Fibroblast of skin of right biceps (primary cell): Measurements from ENCODE around the gene CLDN34.

Experiments
- DNase-seq: peaks from one replicate; pipeline ENCODE4 v3.0.0-alpha.2; 2013

The CLDN34 gene

DNA sequence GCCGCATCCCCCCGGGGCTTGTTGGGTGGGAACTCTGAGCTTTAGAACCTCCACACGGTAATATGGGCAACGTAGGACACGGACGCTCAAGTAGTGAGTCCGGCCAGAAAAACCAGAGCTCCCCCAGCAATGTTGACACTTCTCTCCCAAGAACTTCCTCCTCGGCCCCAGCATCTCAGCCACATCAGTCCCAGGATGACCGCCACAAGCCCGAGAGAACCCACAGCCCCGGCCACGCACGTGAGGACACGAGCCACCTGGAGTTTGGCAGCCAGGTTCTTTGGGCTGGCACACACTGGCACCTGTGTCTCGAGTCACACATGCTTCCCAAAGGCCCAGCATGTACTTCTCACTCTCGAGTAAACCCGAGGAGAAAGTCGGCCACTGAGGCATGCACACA lies 16.3 kb downstream of the CLDN34 start:
- no peak for DNase-seq

DNA sequence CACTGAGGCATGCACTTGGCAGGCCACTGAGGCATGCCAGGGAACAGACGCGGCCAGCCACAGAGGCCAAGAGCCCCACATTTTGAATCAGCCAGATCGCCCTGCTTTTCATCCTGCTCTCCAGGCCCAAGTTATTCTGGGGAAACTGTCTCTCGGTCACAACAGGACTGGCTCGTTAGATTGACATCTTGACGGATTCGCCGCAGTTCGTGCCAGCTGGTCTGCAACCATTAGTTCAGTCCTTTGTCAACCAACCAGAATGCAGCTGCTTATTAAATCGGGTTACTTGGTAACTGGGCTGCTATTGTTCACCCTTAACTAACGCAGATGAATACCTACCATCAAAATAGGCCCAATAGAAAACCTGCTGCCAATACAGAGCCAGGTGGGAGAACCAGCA lies 16.7 kb downstream of the CLDN34 start:
- no peak for DNase-seq

DNA sequence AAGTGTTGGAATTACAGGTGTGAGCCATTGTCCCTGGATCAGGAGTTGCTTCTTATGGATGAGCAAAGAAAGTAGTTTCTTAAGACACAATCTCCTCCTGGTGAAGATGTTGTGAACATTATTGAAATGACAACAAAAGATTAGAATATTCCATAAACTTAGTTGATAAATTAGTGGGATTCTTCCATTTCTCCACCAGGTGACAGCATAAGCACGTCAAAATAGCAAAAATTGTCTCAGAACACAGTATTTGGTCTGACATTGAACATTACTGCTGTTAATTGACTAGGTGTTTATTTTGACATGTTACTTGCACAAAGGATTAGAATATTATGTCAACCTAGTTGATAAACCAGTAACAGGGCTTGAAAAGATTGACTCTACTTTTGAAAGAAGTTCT lies 21.6 kb downstream of the CLDN34 start:
- no peak for DNase-seq

DNA sequence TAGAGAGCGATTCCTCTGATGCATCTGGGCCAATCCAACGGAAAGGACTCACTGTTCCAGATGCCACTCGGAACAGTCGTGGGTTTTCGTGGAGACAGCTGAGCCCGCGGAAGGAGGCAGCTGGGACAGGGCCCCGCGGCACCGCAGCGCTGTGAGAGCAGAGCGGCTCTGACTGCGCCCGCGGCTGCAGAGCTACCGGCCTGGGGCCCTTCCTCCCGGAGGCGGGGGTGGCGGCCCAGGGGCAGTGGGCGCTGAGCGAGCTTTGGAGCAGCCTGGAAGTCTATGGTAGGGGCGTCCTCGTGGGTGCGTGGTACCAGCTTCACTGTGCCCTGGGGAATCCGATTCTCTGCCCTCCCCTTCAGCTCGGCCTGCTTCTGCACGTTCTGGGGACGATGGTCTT lies 24.9 kb downstream of the CLDN34 start:
- DNase-seq = no peak

DNA sequence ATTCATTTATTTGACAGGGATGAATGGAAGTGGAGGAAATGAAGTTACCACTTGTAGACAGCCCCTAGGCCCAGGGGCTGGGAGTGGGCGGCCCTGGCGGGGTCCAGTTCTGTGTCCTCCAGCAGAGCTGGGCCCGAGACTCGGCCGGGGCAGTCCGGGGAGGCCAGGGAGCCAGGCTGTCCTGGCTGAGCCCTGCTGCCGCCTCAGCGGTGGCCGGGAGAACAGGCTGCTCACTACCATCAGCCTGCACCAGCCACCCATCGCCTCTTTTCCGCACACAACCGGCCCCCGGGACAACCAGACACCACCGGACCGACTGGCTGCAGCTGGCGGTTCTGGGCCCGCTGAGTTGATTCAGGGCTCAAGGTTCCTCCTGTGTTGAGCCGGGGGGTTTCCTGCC lies 25.6 kb downstream of the CLDN34 start:
- DNase-seq = no peak

DNA sequence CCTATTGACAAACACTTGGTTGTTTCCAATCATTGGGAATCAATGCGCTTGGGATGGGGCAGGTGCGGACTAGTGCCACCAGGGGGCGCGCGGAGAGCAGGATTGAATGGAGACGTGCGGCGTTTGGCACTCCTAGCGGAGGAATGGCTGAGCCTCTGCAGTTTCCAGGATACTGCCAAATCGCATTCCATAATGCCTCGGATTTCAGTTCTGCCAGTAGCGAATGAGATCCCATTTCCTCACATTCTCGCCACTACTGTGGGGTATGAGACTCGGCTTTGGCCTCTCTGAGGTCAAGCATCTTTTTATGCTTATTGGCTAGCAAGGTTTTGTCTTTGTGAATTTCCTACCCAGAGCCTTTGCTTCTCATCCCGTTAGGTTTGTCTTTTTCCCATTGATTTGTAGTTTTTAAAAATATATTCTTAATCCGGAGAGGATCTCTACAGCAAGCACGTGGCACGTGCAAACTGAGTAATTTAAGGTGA lies 28.7 kb downstream of the CLDN34 start:
- DNase-seq = peak; percentile 74

DNA sequence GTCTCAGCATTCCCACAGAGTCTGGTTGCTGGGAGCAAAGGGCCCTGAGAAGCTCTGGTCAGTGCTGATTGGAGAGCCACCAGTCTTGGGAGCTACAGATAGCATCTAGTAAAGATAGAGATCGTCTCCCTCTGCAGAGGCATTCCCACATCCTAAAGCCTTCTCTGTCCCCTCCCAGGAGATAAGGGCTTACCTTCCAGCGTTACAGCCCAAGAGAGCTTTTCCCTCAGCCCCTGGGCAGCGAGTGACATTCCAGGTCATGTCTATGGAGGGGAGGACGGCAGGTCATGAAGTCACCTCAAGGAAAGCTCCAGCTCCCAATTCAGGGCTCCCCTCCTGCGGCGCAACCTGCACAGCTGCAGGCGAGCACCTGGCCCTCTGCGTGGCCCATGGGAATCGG lies 29.9 kb downstream of the CLDN34 start:
- DNase-seq = no peak

DNA sequence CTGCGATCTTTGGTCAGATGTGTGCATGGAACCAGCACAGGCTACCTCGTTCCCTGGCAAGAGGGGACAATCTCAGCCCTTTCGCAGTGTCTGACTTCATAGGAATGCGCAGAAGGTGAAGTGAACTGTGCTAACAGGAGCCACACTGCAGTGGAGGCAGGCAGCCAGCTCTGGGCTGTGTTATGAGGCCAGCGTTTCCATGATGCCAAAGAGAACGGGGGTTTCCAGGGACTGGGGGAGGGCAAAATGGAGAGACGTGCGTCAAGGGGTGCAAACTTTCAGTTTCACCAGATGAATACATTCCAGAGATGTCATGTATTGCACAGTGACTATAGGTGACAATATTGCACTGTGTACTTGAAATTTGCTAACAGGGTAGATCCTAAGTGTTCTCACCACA lies 30.4 kb downstream of the CLDN34 start:
- DNase-seq = no peak

DNA sequence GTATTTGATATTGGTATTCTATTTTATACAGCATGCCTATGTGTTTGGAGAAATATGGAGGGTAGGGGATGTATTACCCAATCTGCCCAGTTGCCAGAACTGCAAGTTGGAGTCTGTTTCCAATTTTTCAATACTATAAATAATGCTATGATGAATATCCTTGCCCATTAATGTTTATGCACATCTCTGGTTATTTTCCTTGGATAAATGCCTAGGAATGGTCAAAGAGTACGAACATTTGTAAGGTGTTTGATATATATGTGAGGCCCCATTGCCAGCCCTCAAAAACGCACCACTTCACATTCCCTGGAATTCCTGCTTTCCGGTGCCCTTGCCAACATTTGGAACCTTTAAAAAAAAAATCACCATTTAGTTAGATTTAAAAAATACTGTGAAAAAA lies 34.3 kb downstream of the CLDN34 start:
- peak; percentile 49 for DNase-seq

DNA sequence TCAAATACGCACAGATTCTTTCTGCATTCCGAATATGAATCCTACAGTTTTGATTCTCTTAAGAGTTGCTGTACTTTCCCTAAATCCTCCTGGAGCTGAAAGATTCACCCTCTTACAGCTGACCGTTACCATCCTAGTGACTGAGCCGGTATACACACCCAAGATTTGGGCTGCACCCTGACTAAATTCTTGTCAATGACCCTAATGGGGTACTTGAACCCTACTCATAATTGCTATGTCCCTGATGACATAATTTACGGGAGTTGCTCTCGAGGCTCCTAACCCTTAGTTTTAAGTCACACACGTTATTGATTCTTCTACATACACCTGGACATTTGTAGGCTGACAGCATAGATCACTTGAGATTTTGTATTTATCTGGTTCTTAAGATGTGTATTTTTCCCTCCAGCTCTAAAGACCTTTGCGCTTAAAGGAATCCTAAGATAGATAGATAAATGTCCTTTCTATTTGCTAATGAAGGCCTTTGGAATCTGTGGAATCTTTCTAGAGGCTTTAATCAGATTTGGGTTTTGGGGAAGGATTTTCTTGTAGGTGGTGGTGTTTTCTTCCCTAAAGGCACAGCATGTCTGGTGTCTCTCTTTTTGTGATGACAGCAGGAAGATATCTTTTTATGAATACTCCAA lies 37.8 kb downstream of the CLDN34 start:
- no peak for DNase-seq

DNA sequence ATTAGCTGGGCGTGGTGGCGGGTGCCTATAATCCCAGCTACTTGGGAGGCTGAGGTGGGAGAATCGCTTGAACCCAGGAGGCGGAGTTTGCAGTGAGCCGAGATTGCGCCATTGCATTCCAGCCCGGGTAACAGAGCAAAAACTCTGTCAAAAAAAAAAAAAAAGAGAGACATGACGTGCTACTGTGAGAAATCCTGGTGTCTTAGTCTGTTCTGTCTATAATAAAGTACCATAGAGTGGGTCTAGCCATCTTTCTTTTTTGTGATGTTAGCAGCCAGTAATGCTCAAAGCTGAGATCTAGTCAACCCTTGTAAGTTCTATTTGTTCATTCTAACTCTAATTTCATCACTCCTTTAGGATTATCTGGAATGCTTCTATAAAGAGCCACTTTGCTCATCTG lies 38.9 kb downstream of the CLDN34 start:
- no peak for DNase-seq

DNA sequence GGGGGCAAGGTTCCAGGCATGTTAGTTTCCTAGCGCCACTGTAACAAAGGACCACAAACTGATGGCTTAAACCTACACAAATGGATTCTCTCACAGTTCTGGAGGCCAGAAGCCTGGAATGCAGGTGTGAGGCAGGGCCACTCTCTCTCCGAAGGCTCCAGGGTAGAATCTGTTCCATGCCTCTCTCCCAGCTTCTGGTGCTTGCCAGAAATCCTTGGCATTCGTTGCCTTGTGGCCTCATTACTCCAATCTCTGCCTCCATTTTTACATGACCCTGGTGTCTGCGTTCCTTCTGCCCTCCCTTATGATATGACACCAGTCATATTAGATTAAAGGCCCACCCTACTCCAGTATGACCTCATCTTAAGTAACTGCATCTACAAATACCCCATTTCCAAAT lies 39.6 kb downstream of the CLDN34 start:
- no peak for DNase-seq

DNA sequence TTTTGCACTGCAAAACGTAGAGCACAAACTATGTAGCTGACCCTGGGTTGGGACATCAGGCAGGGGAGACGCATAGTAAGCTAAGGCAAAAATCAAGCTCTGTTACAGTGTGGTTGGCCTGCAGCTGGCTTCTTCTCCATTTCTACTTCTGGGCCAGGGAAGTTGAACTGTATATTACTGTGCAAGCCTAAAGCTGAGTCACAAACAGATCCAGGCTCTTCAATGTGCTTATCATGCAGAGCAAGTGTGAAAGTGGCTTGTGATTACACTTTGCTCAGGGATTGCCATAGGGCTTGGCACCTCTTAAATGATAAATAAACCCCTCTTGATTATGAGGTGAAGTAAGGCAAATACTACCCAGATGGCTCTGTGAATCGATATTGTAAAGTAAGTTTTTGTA lies 40.5 kb downstream of the CLDN34 start:
- no peak for DNase-seq

DNA sequence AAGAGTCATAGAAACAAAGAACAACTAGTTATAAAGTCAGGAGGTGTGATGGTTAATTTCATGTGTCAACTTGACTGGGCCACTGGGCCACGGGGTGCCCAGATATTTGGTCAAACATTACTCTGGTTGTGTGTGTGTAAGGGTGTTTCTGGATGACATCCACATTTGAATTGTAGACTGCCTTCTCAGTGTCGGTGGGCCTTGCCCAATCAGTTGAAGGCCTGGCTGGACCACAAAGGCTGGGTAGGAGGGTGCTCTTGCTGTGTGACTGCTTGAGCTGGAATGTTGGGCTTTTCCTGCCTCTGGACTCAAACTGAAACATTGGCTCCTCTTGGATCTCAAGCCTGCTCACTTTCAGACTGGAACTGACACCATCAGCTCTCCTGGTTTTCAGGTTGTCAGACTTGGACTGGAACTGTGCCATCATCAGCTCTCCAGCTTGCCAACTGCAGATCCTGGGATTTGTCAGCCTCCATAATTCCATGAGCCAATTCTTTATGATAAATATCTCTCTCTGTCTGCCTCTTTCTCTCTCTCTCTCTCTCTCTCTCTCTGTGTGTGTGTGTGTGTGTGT lies 41.4 kb downstream of the CLDN34 start:
- peak; percentile 63 for DNase-seq

DNA sequence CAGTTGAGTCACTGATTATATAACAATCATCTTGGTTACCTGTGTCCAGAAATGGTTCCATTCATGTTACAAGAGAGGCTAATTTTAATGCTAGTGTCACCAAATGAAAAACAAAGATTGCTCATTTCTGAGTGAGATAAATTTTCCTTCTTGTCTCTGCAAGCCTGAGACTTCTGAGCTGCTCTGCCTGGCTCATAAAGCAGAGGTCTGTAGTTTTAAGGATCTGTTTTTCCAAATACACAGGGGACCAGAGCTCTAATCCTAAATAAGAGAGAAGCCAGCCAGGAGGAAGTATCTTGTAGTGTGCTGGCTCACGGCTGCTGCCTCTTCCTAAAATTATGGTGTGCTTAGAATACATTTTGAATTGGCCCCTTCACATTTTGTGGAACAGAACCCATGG lies 42.6 kb downstream of the CLDN34 start:
- no peak for DNase-seq

DNA sequence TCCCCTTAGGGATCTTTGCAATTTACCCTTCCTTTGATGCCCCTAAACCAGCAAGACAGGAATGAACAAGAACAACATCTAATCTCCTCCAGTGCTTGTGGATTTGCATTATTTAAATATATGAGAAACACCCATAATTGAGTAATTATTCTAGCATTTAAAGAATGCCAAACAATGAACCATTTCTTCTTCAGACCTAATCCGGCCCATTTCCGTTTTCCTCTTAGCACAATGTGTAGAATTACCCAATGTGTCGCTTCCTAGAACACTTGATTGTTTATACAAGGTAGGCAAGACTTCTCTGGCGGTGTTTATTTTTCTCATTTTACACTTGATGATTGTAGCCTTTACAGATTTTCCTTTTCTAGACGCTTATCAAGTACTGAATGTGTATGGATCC lies 43.5 kb downstream of the CLDN34 start:
- DNase-seq = peak; percentile 62

DNA sequence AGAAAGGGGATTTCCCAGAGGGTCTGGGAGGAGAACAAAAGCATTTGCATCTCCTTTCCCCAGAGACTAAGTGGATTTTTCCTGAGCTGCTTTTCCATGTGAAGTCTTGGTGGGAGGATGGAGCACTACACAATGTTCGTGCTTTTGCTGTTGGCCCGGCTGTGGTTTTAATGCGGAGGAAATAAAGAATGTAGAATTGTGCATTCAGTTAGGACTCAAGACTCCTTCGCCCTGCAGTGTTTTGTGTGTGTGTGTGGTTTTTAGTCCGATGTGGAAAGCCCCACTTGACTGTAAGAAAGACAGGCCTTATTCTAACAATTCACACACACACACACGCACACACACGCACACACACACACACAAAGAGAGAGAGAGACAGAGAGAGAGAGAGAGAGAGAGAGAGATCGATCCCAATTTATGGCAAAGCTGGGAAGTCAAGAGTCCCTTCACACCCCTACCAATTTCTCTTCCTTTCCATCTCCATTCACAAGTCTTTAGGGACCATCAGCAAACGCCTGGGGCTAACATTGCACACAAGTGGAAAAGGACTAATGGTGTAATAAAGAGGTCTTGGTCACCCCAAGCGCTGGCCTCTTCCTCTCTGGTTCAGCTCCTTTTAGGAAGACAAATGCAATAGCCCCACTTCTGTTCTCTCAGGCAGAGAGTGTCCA lies 44.2 kb downstream of the CLDN34 start:
- peak; percentile 50 for DNase-seq

DNA sequence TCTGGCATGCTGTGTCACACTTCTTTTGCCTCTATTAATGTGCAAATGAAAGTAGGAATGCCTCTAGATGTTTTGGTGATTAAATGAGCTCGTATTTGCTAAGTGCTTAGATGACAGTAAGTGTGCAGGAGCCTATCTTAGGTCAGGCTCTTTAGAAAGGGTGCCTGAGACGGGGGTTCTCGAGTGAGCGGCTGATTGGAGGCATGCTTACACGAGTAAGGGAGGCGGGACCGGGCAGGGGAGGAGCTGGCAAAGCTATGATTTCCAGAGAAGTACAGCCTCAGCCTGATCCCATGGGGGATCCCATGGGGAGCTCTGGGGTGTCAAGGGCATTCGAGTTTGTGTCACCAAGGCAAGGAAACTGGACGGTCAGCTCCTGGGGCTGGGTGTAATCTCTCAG lies 44.8 kb downstream of the CLDN34 start:
- DNase-seq = no peak

DNA sequence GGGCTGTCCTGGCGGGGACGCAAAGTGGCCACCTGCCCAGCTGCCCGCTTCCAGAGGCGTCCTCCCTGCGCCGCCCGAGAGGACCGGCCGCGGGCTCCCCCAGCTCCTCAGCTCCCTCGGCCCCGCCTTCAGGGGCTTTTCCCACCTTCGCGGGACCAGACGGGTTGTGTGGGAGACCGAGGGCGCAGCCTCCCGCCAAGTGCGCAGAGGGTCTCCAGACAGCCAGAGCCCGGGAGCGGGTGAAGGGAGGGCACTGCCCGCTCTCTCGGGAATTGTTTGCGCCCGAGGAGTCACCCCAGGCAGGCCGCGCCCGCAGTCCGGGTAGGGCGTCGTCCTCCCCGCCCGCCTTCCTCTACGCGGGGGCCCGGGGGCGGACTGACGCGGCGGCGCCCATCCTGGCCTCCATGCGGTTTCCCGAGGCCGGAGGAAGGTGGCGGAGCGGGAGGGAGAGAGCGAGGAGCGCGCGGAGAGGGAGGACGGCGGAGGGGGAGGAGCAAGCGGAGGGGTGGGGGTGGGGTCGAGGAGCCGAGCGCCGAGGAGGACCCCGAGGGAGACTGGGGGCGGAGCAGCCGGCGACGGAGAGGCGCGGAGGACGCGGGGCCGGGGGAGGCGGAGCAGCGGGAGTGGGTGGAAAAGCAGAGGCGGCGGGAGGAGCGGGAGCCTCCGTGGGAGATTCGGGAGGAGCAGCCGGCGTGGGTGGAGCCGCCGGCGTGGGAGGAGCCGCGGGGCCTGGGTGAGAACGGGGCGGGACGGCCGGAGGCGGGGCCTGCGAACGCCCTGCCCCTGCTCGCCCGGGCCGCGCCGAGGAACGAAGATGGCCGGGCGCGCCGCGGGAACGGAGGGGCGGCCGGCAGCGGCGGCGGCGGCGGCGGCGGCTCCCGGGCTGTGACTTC lies 47.5 kb downstream of the CLDN34 start:
- peak; percentile 91 for DNase-seq

DNA sequence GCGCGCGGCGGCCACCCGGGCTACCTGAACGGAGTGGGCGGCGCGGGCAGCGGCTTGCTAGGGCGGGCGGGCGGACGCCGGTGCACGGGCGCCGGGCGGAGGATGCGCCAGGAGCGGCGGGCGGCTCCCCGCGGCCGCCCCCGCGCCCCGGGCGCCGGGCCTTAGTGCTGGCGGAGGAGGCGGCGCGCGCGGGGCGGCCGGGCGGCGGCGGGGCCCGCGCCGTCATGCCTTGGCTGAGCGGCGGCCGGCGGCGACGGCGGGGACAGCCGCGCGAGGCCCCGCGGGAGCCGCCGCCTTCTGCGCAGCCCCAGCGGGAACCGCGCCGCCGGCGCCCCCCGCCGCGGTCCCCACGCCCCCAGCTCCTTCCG lies 48.2 kb downstream of the CLDN34 start:
- no peak for DNase-seq

DNA sequence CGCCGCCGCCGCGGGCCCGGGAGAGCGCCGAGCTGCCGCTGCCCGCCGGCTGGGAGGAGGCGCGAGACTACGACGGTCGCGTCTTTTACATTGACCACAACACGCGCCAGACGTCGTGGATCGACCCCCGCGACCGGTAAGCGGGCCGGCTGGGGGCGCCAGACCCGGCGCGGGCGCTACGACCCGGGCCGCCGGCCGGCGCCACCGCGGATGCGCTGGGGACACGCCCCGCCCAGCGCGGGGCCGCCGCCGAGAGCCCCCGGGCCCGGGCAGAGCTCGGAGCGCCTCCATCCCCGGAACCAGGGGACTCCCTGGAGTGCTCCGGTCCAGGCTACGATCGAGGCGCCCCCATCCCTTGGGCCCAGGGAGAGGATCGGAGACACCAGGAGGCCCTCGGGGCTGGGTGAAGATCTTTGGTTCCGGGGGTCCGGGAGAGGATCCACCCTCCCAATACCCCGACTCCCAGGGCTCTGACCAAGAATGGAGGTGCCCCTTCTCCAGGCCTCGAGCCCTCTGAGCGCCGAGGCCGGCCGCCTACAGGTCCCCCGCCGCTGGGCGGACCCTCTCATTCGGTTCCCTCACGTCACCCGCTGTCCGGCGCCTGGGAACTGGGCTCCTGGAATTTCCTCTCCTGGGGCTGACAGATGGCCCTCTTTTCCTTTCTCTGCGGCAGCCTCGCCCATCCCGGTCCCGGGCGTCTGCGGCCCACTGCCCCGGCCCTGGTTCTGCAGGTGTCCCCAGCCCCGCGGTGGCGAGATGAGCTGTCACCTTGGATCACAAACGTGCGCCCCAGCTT lies 48.8 kb downstream of the CLDN34 start:
- DNase-seq = peak; percentile 51

DNA sequence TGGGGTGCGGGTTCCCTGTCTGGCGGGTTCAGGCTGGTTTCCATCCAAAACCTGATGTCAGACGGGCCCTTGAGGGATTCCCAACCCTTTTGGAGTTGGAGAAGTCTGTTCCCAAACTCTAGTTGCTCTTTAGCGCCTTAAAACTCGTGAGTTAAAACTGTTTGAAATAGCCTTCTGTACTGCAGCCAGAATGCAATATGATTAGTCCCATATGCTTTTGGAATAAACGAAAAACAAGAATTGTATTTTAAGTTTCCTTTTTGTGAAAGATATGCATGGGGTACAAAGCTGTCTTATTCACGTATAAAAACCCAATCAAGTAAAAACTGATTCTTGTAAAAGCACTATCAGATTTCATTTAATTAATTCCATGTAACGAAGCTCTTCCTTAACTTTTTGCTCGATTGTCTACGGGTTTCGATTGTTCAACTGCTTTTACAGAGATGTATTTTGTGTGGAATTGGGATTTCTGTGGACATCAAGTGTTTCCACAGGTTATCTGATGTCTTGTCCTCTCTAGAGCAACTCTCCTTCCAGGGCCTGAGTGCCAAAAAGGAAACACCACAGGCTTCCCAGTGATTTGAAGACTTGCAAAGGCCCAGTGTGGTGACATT lies 49.5 kb downstream of the CLDN34 start:
- no peak for DNase-seq
